Measurements from ENCODE around the gene CCDC70.

CCDC70 gene

DNA sequence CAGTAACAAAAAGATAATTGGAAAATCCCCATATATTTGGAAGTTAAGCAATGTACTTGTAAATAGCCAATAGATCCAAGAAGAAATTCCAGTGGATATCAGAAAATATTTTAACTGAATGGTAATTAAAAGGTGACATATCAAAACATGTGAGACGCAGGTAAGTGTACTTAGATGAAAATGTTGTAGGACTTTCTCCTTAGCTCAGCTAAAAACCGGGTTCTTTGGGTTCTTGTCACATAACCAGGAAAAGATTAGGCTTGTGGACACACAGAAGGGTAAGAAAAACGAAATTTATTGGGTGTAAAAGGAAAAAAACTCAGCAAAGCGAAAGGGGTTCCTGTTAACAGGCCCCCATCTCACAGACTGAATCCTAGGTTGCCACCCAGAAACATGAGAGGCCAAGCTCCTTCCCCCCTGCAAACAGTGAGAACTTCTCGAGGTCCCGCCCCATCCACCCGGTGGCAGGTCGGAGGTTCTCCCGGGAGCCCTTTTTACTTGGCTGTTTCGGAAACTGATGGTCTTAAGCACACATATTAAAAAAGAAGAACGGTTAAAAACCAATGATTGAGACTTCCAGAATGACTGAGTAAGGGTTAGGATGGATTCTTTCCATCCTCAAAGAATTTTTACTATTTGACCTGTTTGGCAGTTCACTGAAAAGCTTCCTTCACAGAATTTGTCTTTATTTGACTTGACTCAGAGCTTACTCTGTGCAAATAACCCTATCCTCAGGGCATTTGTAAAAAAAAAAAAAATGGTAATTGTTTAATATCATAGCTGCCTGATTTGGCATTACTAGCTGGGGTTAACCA is 3.1 kb upstream of the CCDC70 start:
- DNase-seq (ENCODE audit: low read depth in 2 of 2) = no peak

DNA sequence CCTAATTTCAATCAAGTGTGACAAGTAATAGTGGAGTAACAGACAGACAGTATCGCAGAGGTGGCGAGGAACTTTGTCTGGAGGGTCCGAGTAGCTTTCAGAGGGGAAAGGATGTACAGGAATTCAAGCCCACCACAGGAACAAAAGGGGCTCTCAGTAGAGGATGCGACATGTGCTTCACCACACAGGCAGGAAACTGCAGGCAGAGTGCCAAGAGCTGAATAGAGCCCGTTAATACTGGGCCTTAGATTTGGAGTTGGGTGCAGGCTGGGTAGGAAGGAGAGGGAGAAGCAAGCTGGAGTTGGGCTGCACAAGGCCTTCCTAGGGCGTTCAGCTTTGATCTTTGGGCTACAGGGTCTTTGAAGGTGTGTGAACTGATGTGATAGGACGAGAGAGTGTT is 1.2 kb downstream of the CCDC70 start:
- no peak for DNase-seq (ENCODE audit: low read depth in 2 of 2)

DNA sequence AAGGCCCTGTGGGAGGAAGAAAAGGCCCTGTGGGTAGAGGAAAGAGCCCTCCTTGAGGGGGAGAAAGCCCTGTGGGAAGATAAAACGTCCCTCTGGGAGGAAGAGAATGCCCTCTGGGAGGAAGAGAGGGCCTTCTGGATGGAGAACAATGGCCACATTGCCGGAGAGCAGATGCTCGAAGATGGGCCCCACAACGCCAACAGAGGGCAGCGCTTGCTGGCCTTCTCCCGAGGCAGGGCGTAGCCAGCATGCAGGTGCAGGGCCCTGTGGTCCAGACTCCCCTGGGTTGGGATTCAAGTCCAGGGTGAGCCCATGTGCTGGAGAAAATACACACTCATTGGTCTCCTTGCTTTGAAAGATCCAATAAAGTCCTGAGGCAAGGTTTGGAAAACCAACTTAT is 4.1 kb downstream of the CCDC70 start:
- DNase-seq (ENCODE audit: low read depth in 2 of 2) = no peak

DNA sequence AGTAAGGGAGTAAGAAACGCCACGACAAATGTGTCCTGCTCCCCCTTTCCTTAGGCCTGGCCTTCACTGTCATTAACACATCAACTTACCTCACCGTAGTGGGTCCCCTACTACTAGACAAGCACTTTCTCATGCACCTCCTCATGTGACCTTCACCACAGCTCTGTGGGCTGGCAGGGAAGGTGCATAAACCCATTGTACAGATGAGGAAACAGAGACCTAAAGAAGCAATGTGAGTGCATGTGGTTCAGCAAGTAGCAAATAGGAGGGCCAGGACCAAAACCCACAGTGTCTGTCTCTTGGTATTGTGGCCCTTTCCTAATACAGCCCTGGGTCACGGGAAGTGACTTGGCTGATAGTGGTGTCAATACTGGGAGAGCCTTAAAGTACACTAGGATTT is 5.3 kb downstream of the CCDC70 start:
- no peak for DNase-seq (ENCODE audit: low read depth in 2 of 2)

DNA sequence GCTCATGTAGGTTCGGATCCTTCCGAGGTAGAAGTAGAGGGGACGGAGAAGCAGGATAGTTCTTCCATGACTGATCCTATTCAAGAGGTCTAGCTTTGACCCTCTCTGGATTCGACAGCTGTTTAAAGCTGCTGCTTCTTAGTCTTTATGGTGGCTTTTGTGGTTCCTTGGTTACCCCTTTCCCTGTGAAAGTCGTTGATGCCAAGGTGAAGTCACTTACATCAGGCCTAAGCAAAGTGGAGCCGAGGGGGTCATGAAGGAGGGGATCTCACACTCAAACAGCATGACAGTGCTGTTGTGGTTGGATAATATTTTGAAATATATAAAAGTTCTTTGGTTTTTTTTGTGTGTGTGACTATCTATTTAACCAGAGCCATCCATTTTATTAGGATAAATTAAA is 8.1 kb downstream of the CCDC70 start:
- no peak for DNase-seq (ENCODE audit: low read depth in 2 of 2)

DNA sequence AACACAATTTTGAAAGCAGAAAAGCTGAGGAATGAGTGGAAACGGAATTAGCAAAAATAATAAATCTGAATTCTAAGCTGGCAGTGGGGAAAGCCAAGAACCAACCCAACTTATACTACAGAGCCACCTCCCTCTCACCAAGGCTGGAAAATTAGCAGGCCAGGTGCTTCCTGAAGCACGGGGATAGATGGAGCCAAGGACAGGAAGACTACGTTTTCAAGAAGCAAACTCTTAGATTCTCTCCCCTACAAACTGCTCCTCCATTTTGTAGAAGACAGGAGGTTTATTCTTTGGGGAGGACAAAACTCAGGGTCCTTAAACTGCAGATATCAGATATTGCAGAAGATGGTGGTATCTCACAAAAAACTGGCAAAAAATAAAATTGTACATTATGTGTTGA is 8.8 kb downstream of the CCDC70 start:
- DNase-seq (ENCODE audit: low read depth in 2 of 2) = no peak

DNA sequence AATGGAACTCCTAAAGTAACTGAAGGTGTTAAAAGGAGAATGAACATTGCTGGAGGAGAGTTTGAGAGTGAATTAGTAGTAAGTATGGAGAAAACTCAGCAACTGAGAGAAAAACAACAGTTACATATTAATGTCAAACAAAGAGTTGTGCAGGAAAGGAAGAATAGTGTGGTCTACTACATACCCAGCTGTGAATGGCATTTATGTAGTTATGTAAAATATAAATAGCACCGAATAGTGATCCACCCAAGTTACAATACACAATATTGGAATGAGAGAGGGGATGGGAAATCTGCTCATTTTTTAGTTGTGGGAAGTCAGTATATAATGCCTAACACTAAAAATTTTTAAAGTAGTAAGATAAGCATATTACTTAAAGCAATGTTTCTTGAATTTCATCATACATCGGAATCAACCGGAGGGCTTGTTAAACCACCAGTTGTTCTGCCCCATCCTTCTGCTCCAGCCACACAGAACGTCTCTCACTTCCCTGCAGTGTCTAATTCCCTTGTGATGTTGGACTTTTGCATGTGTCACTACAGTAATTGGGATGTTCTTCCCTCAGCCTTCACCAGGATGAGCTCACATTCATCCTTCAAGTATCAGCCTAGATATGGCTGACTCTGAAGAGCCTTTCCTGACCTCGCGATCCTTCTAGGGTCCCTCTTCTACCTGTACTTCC is 11.5 kb downstream of the CCDC70 start:
- no peak for DNase-seq (ENCODE audit: low read depth in 2 of 2)

DNA sequence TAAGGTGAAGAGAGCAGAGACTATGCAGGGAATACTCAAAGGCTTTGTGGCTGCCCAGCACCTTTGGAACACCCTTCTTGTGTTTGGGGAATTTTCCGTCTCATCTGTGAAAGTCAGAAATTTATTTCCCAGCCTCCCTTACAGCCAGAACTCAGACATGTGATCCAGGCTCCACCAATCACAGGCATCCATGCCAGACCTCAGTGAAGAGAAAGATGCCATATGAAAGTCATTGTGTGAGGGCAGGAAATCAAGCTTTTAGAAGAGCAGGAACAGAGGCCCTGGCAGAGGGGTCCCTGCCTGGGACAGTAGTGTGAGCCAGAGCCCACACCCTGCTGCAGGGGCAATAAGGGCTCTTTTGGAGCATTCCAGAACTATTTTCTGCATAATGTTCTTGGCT is 12.1 kb downstream of the CCDC70 start:
- DNase-seq (ENCODE audit: low read depth in 2 of 2) = no peak

DNA sequence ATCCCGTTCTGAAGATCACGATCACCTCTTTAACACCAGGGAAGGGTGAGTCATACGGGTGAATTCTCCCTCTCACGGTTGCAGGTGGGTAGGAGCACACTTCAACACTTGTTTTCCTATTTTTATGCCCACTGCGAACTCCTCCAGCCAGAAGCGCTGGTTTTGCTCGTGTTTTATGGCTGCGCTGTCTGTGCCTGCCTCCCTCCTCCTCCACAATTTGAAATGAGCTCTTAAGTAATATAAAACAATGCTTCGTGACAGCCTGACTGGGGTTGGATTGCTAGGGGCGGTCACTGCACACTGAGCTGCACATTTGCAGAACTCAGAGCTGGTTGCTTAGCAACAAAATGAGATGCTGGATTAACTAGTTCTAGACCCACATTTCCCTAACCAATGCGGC is 12.9 kb downstream of the CCDC70 start:
- no peak for DNase-seq (ENCODE audit: low read depth in 2 of 2)

DNA sequence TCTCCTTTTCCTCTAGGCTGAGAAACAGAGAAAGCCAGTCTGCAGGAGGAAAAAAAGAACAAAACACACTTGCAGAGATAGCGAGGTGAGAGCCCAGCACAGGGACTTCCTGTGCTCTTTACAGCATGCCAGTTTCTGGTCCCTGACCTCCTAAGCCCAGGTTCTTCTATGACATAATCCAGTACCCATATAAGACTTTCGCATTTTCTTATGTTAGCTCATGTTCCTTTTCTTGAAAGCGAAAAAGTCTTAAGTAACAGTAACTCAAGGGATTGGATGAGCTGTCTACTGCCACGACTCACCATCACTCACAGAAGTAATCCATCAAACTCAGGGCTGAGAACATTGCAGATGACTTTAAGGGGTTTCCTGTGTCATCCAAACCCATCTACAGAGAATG is 17.4 kb downstream of the CCDC70 start:
- no peak for DNase-seq (ENCODE audit: low read depth in 2 of 2)

DNA sequence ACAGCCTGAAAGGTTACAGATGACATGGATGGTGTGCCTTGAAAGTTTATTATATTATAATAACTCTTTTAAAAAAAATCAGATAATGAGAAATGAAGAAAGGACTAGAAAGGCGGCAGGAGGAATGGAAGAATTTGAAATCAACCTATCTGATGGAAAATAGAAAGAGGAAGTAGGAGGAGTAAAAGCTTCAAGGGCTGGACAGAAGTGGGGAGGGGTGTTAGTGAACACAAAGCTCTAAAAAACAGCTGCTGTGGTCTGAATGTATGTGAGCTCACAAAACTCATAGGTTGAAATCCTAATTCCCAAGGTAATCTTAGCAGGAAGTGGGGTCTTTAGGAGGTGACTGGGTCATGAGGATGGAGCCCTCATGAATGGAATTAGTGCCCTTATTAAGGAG is 19.5 kb downstream of the CCDC70 start:
- no peak for DNase-seq (ENCODE audit: low read depth in 2 of 2)

DNA sequence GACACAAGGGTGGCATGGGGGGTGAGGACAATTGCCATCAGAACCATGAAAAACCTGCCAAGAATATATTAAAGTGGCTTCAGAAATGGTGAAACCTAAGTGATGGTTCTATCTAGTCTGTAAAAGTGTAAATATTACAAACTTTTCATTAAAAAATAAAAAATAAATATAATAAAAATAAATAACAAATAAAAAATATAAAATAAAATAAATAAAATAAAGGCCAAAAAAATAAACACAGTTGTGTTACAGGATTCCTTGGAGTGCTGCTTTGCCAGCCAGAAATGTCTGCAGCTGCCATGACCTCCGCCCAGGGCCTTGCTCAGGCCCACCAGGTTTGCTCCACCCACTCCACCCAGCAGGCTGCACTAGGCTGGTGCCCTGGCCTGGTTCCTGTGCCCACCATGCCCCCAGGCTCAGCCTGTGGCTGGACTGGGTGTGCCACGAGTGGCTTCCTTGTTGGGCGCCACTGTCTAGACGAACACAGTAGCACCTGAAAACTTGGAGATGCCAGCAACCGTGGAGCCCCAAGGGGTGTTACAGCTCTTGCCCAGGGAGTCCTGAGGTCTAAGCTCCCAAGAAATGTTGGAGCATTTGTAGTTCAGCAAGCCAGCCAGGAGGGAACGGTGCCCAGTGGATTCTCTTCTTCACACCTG is 20.9 kb downstream of the CCDC70 start:
- DNase-seq (ENCODE audit: low read depth in 2 of 2) = no peak

DNA sequence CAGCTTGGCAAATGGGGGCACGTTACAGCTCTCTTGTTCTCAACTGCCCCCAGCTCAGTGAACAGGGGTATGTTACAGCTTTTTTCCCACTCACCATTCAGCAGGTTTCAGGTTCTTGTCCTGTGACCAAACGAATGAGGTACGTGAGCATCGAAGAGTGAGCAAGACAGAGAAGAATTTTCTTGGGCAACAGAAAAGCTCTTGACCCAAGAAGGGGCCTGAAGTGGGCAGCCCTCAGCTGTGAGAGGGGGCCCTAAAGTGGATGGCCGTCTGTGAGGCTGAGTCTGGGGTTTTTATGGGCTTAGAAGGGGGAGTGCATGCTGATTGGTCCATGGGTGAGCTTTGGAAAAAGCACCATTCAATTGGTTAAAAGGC is 21.4 kb downstream of the CCDC70 start:
- no peak for DNase-seq (ENCODE audit: low read depth in 2 of 2)

DNA sequence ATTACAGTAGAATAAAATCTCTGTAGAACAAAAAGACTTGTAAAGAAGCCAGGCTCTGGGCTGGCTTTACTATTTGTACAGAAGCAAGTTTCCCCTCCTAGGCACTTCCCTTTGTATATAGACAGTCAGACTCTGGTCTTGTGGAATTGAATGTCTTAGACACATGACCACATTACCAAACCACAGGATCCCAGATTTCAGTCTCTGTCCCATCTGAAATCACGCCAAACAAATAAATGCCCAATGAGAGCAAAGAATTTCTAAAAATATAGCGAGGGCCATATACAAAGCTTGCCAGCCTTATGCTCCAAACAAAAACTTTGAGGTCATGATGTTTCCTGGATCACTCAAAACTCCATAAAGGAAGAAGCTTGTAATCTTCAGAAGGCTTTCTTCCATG is 23.9 kb downstream of the CCDC70 start:
- no peak for DNase-seq (ENCODE audit: low read depth in 2 of 2)

DNA sequence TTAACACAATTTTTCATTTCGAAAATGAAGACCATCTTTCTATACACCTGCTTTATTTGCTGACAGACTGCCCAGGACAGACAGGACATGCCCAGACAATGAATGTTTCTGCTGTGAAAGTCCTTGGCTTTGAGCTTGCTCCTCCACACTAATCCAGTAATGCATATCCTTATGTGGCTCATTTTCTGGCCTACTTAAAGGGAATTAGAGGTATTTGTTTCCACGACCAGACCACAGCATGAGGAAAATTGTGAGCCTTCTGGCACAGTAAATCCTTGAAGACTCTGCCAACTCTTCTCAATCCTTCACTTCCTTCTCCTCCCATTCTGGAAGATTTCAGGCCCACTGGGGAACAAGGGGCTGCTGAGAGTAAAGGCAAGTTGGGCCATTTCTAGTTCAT is 25.7 kb downstream of the CCDC70 start:
- no peak for DNase-seq (ENCODE audit: low read depth in 2 of 2)

DNA sequence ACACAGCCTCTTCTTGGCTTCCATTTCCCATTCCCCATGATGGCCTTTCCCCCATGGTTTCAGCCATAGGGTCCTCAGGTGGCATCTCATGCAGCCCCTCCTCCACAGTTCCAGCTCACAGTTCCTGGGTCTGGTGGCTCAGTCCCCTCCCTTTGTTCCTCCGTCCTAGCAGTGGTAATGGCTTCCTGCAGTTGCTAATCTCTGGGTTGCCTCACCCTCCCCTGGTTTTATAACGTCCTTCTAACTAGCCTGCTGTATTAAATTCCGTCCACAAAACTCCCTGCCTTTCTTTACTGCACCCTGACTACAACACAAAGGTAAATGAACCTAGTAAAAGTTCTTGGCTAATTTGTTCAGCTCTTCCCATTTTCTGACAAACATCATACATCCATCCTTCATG is 30.9 kb downstream of the CCDC70 start:
- no peak for DNase-seq (ENCODE audit: low read depth in 2 of 2)

DNA sequence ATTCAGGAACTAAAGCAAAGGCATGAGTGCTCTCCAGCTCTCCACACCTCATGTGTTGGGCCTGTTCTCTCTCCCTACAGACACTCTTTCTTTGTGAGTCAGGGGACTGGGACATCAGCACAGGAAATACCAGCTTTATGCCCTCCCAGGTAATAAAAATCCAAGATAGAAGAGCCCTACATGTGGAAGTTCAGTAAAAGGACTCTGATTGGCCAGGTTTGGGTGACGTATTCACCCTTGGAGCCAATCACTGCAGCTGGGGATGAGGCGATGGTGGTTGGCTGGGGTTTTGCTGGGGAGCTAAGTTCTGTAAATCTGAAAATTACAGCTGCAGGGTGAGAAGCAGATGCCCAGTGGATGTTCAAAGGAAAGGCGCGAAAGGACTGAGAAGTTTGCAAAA is 32.5 kb downstream of the CCDC70 start:
- no peak for DNase-seq (ENCODE audit: low read depth in 2 of 2)

DNA sequence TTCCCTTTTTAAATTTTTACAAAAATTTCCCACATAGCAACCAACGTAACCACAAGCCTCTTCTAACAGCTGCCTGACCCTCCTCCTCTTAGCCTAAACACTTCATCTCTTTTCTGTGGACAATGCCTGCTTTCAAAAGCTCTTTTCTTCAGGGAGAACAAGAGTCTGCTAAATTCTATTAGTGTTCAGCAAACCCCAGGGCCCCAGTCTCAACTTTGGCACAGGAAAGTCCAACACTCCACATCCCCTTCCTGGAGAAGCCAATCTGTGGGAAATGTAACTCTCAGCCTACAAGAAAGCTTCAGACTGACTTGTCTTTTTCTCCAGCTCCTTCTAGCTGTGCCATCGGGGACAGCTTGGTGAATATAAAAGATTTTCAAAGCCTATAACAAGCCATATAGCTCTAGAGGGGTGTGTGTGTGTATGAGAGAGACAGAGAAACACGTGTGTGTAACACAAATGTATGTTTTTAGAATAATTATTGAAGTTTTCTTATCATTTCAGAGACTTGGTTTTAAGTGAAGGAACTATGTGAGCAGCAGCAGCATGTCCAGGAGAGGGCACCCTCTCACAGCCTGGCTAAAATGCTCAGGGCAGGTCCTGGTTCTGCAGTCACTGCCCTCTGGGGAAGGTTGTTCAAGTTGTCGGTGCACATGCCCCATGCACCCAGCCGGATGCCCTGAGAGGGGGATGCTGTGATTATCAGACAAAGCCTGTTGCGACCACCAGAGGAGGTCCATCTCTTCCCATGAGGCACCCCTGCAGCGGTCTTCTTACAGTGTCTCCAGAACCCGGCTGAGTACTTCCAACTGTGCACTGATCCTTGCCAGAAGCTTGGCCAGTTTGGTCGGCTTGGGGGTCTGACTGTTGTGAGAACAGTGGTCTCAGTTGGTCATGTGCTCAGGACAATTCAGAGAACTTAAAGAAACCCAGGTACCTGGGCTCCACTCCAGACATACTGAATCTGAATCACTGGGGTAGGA is 34.4 kb downstream of the CCDC70 start:
- no peak for DNase-seq (ENCODE audit: low read depth in 2 of 2)

DNA sequence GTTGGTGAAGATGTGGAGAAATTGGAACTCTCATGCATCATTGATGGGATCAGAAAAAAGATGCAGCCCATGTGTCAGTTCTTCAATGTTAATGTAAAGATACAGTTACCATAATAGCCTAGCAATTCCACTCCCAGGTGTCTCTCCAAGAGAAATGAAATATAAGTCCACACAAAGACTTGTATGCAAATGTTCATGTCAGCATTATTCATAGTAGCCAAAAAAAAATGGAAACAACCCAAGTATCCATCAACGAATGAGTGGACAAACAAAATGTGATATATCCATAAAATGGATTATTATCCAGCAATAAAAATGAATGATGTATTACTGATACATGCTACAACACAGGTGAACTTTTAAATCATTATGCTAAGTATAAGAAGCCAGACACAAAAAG is 38.7 kb downstream of the CCDC70 start:
- DNase-seq (ENCODE audit: low read depth in 2 of 2) = no peak

DNA sequence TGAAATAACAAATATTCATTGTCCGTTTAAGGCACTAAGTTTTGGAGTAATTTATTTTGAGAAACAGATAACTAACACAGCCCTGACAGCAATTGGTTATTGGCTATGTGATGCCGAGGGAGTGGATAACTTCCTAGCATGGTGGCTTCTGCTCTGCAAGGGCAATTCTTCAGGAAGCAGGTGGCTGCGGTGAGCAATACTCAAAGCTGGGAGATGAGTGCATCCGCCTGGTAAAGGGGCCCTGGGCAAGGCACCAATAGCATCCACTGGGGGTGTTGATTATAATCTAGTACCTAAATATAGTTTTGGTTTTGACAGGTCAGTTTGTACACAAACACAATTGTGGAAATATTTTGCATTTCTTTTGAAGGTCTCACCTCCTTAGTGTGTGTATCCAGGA is 41.0 kb downstream of the CCDC70 start:
- no peak for DNase-seq (ENCODE audit: low read depth in 2 of 2)

DNA sequence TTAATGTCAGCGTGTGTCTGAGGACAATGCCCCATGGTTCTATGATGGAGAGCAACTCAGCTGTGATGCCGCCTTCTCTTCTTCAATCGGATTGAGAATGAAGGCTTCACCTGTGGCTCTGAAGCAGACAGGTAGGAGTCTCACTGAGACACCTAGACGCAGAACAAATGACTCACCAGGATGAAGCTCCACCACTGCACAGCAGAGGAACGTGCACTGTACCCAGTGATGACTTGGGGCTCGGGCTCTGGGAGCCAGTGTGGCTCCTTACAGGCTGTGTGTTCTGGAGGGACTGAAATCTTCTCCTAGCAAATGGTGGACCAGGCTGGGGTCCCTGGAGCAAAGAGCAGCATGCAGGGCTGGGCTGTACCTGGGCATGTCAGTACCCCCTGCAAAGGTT is 44.0 kb downstream of the CCDC70 start:
- no peak for DNase-seq (ENCODE audit: low read depth in 2 of 2)

DNA sequence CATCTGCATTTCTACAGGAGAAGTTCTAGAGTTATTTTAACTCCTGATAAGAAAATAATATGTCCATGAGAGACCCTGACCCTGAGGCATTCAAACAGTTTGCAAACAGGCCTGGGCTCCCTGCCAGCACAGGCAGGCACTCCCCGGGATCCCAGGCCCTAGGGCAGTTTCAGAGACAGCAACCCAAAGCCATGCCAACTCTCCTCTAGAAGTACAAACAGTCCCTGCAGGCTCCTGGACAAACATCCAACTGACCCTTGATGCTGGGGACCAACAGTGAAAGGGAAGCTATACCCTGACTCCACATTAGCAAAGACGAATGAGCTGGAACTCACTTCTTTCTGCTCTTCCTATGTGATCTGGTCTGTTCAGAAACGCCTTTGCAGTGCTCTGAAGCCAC is 44.8 kb downstream of the CCDC70 start:
- no peak for DNase-seq (ENCODE audit: low read depth in 2 of 2)
